Stimulated activated CD8-positive, alpha-beta memory T cell treated with anti-CD3 and anti-CD28 coated beads, Interleukin-7, amount 100 ng/mL, for 4 hours (primary cell): ENCODE data around the gene TNS2.
"Not testable (repeated sequence)": the region's sequence is repeated elsewhere in the genome, so short reads cannot be mapped to it uniquely, and the experiment has no call there.

ENCODE experiments used
- DNase-seq, 2 donors: peaks; one replicate each; pipeline ENCODE4 v3.0.0-alpha.2; 2020; ENCODE audit warnings: low read depth in 2 of 2

TNS2 gene

GRCh38 chr12:53107122-53107521 lies 57.3 kb downstream of the TNS2 start:
- DNase-seq: no peak

GRCh38 chr12:53112431-53112830 lies 62.6 kb downstream of the TNS2 start:
- not testable (repeated sequence) for DNase-seq

- no peak for DNase-seq
These were observed 63.4 kb downstream of the TNS2 start for GRCh38 chr12:53113136-53113705.

- DNase-seq: no peak
These were observed 64.1 kb downstream of the TNS2 start for GRCh38 chr12:53113951-53114350.
